Germinal center (tissue), 1 donor: ENCODE data around the gene PNCK.

Experiments
- DNase-seq: peaks from one replicate; pipeline ENCODE4 v3.0.0; 2012; ENCODE audit warnings: mixed read lengths, low spot score

The PNCK gene

GRCh38 chrX:153626863-153627674, 46.5 kb downstream of the PNCK start:
- DNase-seq: no peak

GRCh38 chrX:153626025-153626633, 47.5 kb downstream of the PNCK start:
- no peak for DNase-seq

- DNase-seq: no peak
Measured at GRCh38 chrX:153625271-153626024, 48.2 kb downstream of the PNCK start.

- DNase-seq: no peak
Measured at GRCh38 chrX:153624196-153625091, 49.2 kb downstream of the PNCK start.

- DNase-seq: no peak
Measured at GRCh38 chrX:153623310-153624029, 50.1 kb downstream of the PNCK start.

- DNase-seq: no peak
Measured at GRCh38 chrX:153622661-153623309, 50.8 kb downstream of the PNCK start.

GRCh38 chrX:153621949-153622598, 51.5 kb downstream of the PNCK start:
- DNase-seq: no peak

- no peak for DNase-seq
Measured at GRCh38 chrX:153620576-153620975, 53.0 kb downstream of the PNCK start.
